ENCODE results near the gene GSC2. TPM values are rescaled to one million over a fixed set of nuclear protein-coding genes. Genes with fewer than 3 reads are reported as not detected.

Gene GSC2
- total RNA-seq, 1 donor from 2014 or later, result not detected

GRCh38 chr22:19110064-19110458 lies 40.0 kb downstream of the GSC2 start:
- TF ChIP-seq CTCF (IDR thresholded peaks at IDR 0.05; ENCODE audit: unreplicated experiment), result no peak
- Mint-ChIP-seq H3K4me1 (ENCODE audit: low read depth) (peaks cover 4% of the 10 kb centered on the region), H3K27me3 (no peaks in the 10 kb centered on the region), H3K27ac (peak overlapping the region; percentile 3), H3K4me3 (ENCODE audit: low read depth) (no peak overlapping the region), H3K36me3 (ENCODE audit: insufficient read depth) (no peaks in the 10 kb centered on the region), H3K9me3 (ENCODE audit: low read depth) (no peaks in the 10 kb centered on the region)
- DNase-seq (ENCODE audit: low spot score, unreplicated experiment), result no peak

- Mint-ChIP-seq H3K4me1 (ENCODE audit: low read depth) (peaks cover 5% of the 10 kb centered on the region), H3K27ac (peak overlapping the region; percentile 3), H3K4me3 (ENCODE audit: low read depth) (no peak overlapping the region), H3K9me3 (ENCODE audit: low read depth) (no peaks in the 10 kb centered on the region), H3K27me3 (no peaks in the 10 kb centered on the region), H3K36me3 (ENCODE audit: insufficient read depth) (no peaks in the 10 kb centered on the region)
- no peak for TF ChIP-seq CTCF (IDR thresholded peaks at IDR 0.05; ENCODE audit: unreplicated experiment)
- no peak for DNase-seq (ENCODE audit: low spot score, unreplicated experiment)
These were observed 40.7 kb downstream of the GSC2 start for GRCh38 chr22:19109198-19110063.

- Mint-ChIP-seq H3K27me3 (no peaks in the 10 kb centered on the region), H3K27ac (no peak overlapping the region), H3K9me3 (ENCODE audit: low read depth) (no peaks in the 10 kb centered on the region), H3K4me1 (ENCODE audit: low read depth) (peaks cover 9% of the 10 kb centered on the region), H3K4me3 (ENCODE audit: low read depth) (no peak overlapping the region), H3K36me3 (ENCODE audit: insufficient read depth) (peaks cover 2% of the 10 kb centered on the region)
- no peak for TF ChIP-seq CTCF (IDR thresholded peaks at IDR 0.05; ENCODE audit: unreplicated experiment)
- DNase-seq (ENCODE audit: low spot score, unreplicated experiment), result no peak
These were observed 41.3 kb downstream of the GSC2 start for GRCh38 chr22:19108807-19109197.

- peaks cover 3% of the 10 kb centered on the region for H3K36me3 Mint-ChIP-seq (ENCODE audit: insufficient read depth)
- DNase-seq (ENCODE audit: low spot score, unreplicated experiment), result no peak
- no peaks in the 10 kb centered on the region for H3K9me3 Mint-ChIP-seq (ENCODE audit: low read depth)
- H3K27ac Mint-ChIP-seq, result no peak overlapping the region
- TF ChIP-seq CTCF (IDR thresholded peaks at IDR 0.05; ENCODE audit: unreplicated experiment), result no peak
- H3K4me3 Mint-ChIP-seq (ENCODE audit: low read depth), result no peak overlapping the region
- H3K27me3 Mint-ChIP-seq, result no peaks in the 10 kb centered on the region
- H3K4me1 Mint-ChIP-seq (ENCODE audit: low read depth), result peaks cover 9% of the 10 kb centered on the region
These were observed 42.4 kb downstream of the GSC2 start for GRCh38 chr22:19107730-19108074.

- DNase-seq (ENCODE audit: low spot score, unreplicated experiment), result no peak
- Mint-ChIP-seq H3K36me3 (ENCODE audit: insufficient read depth) (peaks cover 3% of the 10 kb centered on the region), H3K9me3 (ENCODE audit: low read depth) (no peaks in the 10 kb centered on the region), H3K27ac (peak overlapping the region; percentile 47), H3K27me3 (no peaks in the 10 kb centered on the region), H3K4me1 (ENCODE audit: low read depth) (peaks cover 9% of the 10 kb centered on the region), H3K4me3 (ENCODE audit: low read depth) (no peak overlapping the region)
- TF ChIP-seq CTCF (IDR thresholded peaks at IDR 0.05; ENCODE audit: unreplicated experiment), result no peak
These were observed 43.0 kb downstream of the GSC2 start for GRCh38 chr22:19106886-19107729.

Measured in progenitor cell of endocrine pancreas (in vitro differentiated cells).